GM21515 (cell line): ENCODE results near the gene VEPH1.

Experiments used
- ATAC-seq: cut with Tn5 transposase; IDR thresholded peaks from one replicate; pipeline ENCODE4 v1.9.1; 2021; ENCODE audit not compliant: unreplicated experiment

VEPH1 gene

GRCh38 chr3:157232141-157232540, 271.1 kb downstream of the VEPH1 start:
- ATAC-seq = no peak

GRCh38 chr3:157231071-157231470, 272.1 kb downstream of the VEPH1 start:
- no peak for ATAC-seq

GRCh38 chr3:157226173-157226847, 276.9 kb downstream of the VEPH1 start:
- no peak for ATAC-seq

GRCh38 chr3:157225001-157225400, 278.2 kb downstream of the VEPH1 start:
- no peak for ATAC-seq

- no peak for ATAC-seq
These were observed 282.3 kb downstream of the VEPH1 start for GRCh38 chr3:157220883-157221282.

- ATAC-seq = no peak
These were observed 283.0 kb downstream of the VEPH1 start for GRCh38 chr3:157220211-157220610.

GRCh38 chr3:157219215-157219614, 284.0 kb downstream of the VEPH1 start:
- no peak for ATAC-seq
